IMR-90 (cell line): Measurements from ENCODE around the gene EHBP1. TPM values are rescaled to one million over a fixed set of nuclear protein-coding genes. Genes with fewer than 3 reads are reported as not detected.

Experiments
- ATAC-seq: fragments of 200-7000 bp; cut with Tn5 transposase; 2 replicates; pipeline ENCODE4 v1.9.1; 2020; ENCODE audit warnings: low read depth, mild to moderate bottlenecking, moderate library complexity
- BruUV-seq: library from RNA; stranded (reverse); fragments of 400-500 nt; replicated peaks from 2 replicates; lab custom pipeline; 2021; lab: Mats Ljungman, UMichigan
- CTCF ChIA-PET: fragments of 300-600 bp; formaldehyde crosslinking; extraction: SDS; loops from one replicate; lab custom pipeline; 2021; ENCODE audit warnings: antibody characterized with exemption; lab: Yijun Ruan, JAX
- POLR2A ChIA-PET: fragments of 300-600 bp; sonication (Branson Sonifier 250); formaldehyde crosslinking; loops from one replicate; lab custom pipeline; 2022; ENCODE audit warnings: antibody characterized with exemption; ENCODE audit not compliant: unreplicated experiment; lab: Charles Lee
- DNase-seq: peaks from one replicate; pipeline ENCODE4 v3.0.0; 2013
- H2AFZ ChIP-seq: replicated peaks from 2 replicates; pipeline ENCODE3; 2013; ENCODE audit warnings: low read length, mild to moderate bottlenecking; ENCODE audit not compliant: poor library complexity
- H2AK5ac ChIP-seq: 2 replicates; pipeline ENCODE4 v1.6.1; 2013; ENCODE audit warnings: low read depth, low read length, inconsistent platforms
- H2AK9ac ChIP-seq: replicated peaks from 2 replicates; pipeline ENCODE3; 2013; ENCODE audit warnings: mild to moderate bottlenecking, low read depth, low read length, moderate library complexity; ENCODE audit not compliant: poor library complexity
- H2BK120ac ChIP-seq: 2 replicates; pipeline ENCODE4 v1.6.1; 2013; ENCODE audit warnings: low read depth, low read length, inconsistent platforms
- H2BK15ac ChIP-seq: 3 replicates; pipeline ENCODE4 v1.6.1; 2013; ENCODE audit warnings: low read depth, low read length, inconsistent platforms
- H2BK20ac ChIP-seq: 2 replicates; pipeline ENCODE4 v1.6.1; 2013; ENCODE audit warnings: low read depth, mild to moderate bottlenecking, inconsistent platforms, low read length, moderate library complexity
- H2BK5ac ChIP-seq: 2 replicates; pipeline ENCODE4 v1.6.1; 2013; ENCODE audit warnings: mild to moderate bottlenecking, low read depth, low read length, inconsistent platforms; ENCODE audit not compliant: poor library complexity, severe bottlenecking
- H3K14ac ChIP-seq: replicated peaks from 2 replicates; pipeline ENCODE4 v1.6.1; 2013; ENCODE audit warnings: low read depth, low read length, inconsistent platforms
- H3K18ac ChIP-seq: 2 replicates; pipeline ENCODE4 v1.6.1; 2013; ENCODE audit warnings: low read depth, low read length, control low read depth
- H3K23ac ChIP-seq: 2 replicates; pipeline ENCODE4 v1.6.1; 2013; ENCODE audit warnings: low read depth, low read length, inconsistent platforms
- H3K27ac ChIP-seq: 2 replicates; pipeline ENCODE4 v1.5.1; 2013; ENCODE audit warnings: mild to moderate bottlenecking, control low read depth, low read length; ENCODE audit not compliant: insufficient read depth
- H3K27me3 ChIP-seq: 2 replicates; pipeline ENCODE4 v1.6.1; 2013; ENCODE audit warnings: low read length; ENCODE audit not compliant: control insufficient read depth, insufficient read depth
- H3K36me3 ChIP-seq: 2 replicates; pipeline ENCODE4 v1.6.1; 2013; ENCODE audit warnings: low read length, mixed read lengths; ENCODE audit not compliant: control insufficient read depth, insufficient read depth
- H3K4ac ChIP-seq: 2 replicates; pipeline ENCODE4 v1.6.1; 2013; ENCODE audit warnings: low read depth, low read length, inconsistent platforms
- H3K4me1 ChIP-seq: 2 replicates; pipeline ENCODE4 v1.6.1; 2013; ENCODE audit warnings: low read length, mixed read lengths; ENCODE audit not compliant: control insufficient read depth, insufficient read depth
- H3K4me2 ChIP-seq: 2 replicates; pipeline ENCODE4 v1.6.1; 2013; ENCODE audit warnings: low read depth, mild to moderate bottlenecking, control low read depth, low read length, moderate library complexity
- H3K4me3 ChIP-seq: 2 replicates; pipeline ENCODE4 v1.5.1; 2013; ENCODE audit warnings: low read depth, mild to moderate bottlenecking, control low read depth, low read length, moderate library complexity; ENCODE audit not compliant: insufficient read depth
- H3K56ac ChIP-seq: 2 replicates; pipeline ENCODE4 v1.6.1; 2013; ENCODE audit warnings: low read length, inconsistent platforms; ENCODE audit not compliant: insufficient read depth; ENCODE audit errors: extremely low read depth
- H3K79me1 ChIP-seq, 2 experiments: 2 replicates each; pipeline ENCODE4 v1.6.1; 2013; ENCODE audit warnings: low read length in 2 of 2, inconsistent platforms in 1 of 2, low read depth in 1 of 2
- H3K9ac ChIP-seq: 2 replicates; pipeline ENCODE4 v1.6.1; 2013; ENCODE audit warnings: low read depth, low read length, control low read depth
- H3K9me1 ChIP-seq: 2 replicates; pipeline ENCODE4 v1.6.1; 2013; ENCODE audit warnings: low read length, inconsistent platforms; ENCODE audit not compliant: insufficient read depth
- H3K9me3 ChIP-seq: 2 replicates; pipeline ENCODE4 v1.6.1; 2013; ENCODE audit warnings: low read length; ENCODE audit not compliant: control insufficient read depth, insufficient read depth
- H4K20me1 ChIP-seq: 2 replicates; pipeline ENCODE4 v1.6.1; 2013; ENCODE audit warnings: low read length, inconsistent platforms; ENCODE audit not compliant: insufficient read depth
- H4K5ac ChIP-seq: 2 replicates; pipeline ENCODE4 v1.6.1; 2013; ENCODE audit warnings: mild to moderate bottlenecking, low read depth, low read length, control low read depth
- H4K8ac ChIP-seq, 2 experiments: 2 replicates each; pipeline ENCODE4 v1.6.1; 2013; ENCODE audit warnings: low read depth in 2 of 2, low read length in 2 of 2, control low read depth in 1 of 2, inconsistent platforms in 1 of 2
- H4K91ac ChIP-seq: 2 replicates; pipeline ENCODE4 v1.6.1; 2013; ENCODE audit warnings: low read depth, low read length, inconsistent platforms; ENCODE audit not compliant: insufficient read depth
- BHLHE40 ChIP-seq: fragments of 150-350 bp; IDR thresholded peaks from 2 replicates; pipeline ENCODE4 v1.6.1; 2016; ENCODE audit warnings: mild to moderate bottlenecking, low read depth, low read length
- CEBPB ChIP-seq: IDR thresholded peaks from 2 replicates; pipeline ENCODE4 v1.6.1; 2012; ENCODE audit warnings: low read depth, low read length, improper control_type of control experiment
- CHD1 ChIP-seq: IDR thresholded peaks from 2 replicates; pipeline ENCODE4 v1.6.1; 2012; ENCODE audit warnings: low read depth, low read length, improper control_type of control experiment
- CTCF ChIP-seq: conservative IDR thresholded peaks from 2 replicates; pipeline ENCODE4 v1.5.1; 2012; ENCODE audit warnings: mild to moderate bottlenecking, low read depth, low read length, improper control_type of control experiment
- MXI1 ChIP-seq: IDR thresholded peaks from 2 replicates; pipeline ENCODE4 v1.6.1; 2012; ENCODE audit warnings: low read depth, mild to moderate bottlenecking, low read length, moderate library complexity, borderline replicate concordance
- NFE2L2 ChIP-seq: fragments of 150-350 bp; IDR thresholded peaks from 2 replicates; pipeline ENCODE4 v1.6.1; 2016; ENCODE audit warnings: low read depth, mild to moderate bottlenecking, low read length
- RCOR1 ChIP-seq: IDR thresholded peaks from 2 replicates; pipeline ENCODE4 v1.6.1; 2012; ENCODE audit warnings: mild to moderate bottlenecking, low read length, improper control_type of control experiment; ENCODE audit not compliant: insufficient replicate concordance
- RFX5 ChIP-seq: IDR thresholded peaks from 2 replicates; pipeline ENCODE4 v1.8.0; 2012; ENCODE audit warnings: low read depth, mild to moderate bottlenecking, low read length, moderate library complexity
- WGBS, 2 experiments: methylation state at CpG; one replicate each; pipeline versions ENCODE4 v1.1.5 to v1.1.7; 2013; ENCODE audit warnings: missing lambda C conversion rate in 2 of 2; ENCODE audit not compliant: insufficient read length in 1 of 2; ENCODE audit errors: extremely low coverage in 2 of 2; 5-methylcytosine and 5-hydroxymethylcytosine counted together
- dilution Hi-C: fragments of 300-500 bp; cut with HindIII; formaldehyde crosslinking; loops from one replicate; pipeline ENCODE4 v1.14.3; 2018; ENCODE audit warnings: low sequenced_read_pairs; ENCODE audit not compliant: unreplicated experiment
- in situ Hi-C: fragments of 300-500 bp; cut with MboI; formaldehyde crosslinking; loops from 3 replicates; pipeline ENCODE4 v1.14.3; 2019; ENCODE audit warnings: low sequenced_read_pairs, inconsistent platforms, mixed read lengths
- intact Hi-C: fragments of 100-400 bp; cut with micrococcal nuclease; formaldehyde crosslinking; loops from 2 replicates; pipeline ENCODE4 v1.10.0; 2022
- polyA plus RNA-seq, 3 experiments: library from polyadenylated mRNA; depleted of rRNA; stranded (reverse); fragments of >200 nt; gene quantifications; 2 replicates each; pipeline ENCODE4 v1.2.3, GENCODE V29; 2012; ENCODE audit warnings: low replicate concordance in 1 of 3
- total RNA-seq: library from RNA; depleted of rRNA; stranded (reverse); fragments of >200 nt; gene quantifications from 2 replicates; pipeline ENCODE4 v1.2.3, GENCODE V29; 2012
- TF ChIP-seq, protein P1 (sequence below): fragments of 150-350 bp; IDR thresholded peaks from 2 replicates; pipeline ENCODE4 v1.6.1; 2017; ENCODE audit warnings: mild to moderate bottlenecking, antibody characterized with exemption, low read length, low read depth

The EHBP1 gene
- total and polyA plus RNA-seq, 2 of the 4 experiments (the other 2 are of a cell fraction) = 28.3 to 44.4 TPM

DNA sequence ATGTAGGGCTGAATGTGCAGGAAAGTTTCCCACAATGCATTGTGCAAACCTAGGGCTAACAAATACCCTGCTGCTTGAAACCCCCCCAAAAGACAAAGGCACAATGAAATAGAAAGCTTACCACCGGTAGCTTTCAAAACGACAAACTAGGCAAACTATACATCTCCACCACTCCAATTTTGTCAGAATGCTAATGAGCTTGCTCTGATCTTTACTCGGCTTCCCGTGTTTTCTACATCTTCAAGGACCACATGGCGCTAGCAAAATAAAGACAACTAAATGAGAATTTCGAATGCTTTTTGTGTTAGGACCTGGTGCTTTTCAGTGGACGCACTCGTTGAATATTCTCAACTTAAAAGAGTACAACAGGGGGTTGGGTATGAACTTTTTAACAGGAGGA lies 307.9 kb downstream of the EHBP1 start:
- Histone ChIP-seq H4K5ac (no peak overlapping the region), H3K18ac (no peak overlapping the region), H2AK5ac (no peak overlapping the region), H2BK5ac (no peak overlapping the region), H3K14ac (no peak overlapping the region), H3K23ac (no peak overlapping the region), H3K4me1 (peaks cover 3% of the 10 kb centered on the region), H3K4me3 (no peak overlapping the region), H3K56ac (no peak overlapping the region), H3K27me3 (no peaks in the 10 kb centered on the region), H3K9me1 (no peaks in the 10 kb centered on the region), H3K9me3 (no peaks in the 10 kb centered on the region), H3K36me3 (peaks cover 6% of the 10 kb centered on the region; the same call in 1 of the 2 replicates), H3K4ac (no peak overlapping the region), H3K27ac (no peak overlapping the region), H4K91ac (no peak overlapping the region), H3K4me2 (no peak overlapping the region), H2BK15ac (no peak overlapping the region), H2AK9ac (no peak overlapping the region), H2AFZ (no peak overlapping the region), H4K20me1 (no peaks in the 10 kb centered on the region), H3K9ac (no peak overlapping the region), H4K8ac (no peak overlapping the region), H2BK120ac (no peak overlapping the region), H2BK20ac (no peak overlapping the region), H3K79me1 (no peaks in the 10 kb centered on the region)
- TF ChIP-seq RCOR1 = no peak
- TF ChIP-seq MXI1 = no peak
- no peak for TF ChIP-seq BHLHE40
- no peak for TF ChIP-seq RFX5
- TF ChIP-seq CEBPB = no peak
- no peak for TF ChIP-seq NFE2L2
- no peak for TF ChIP-seq CTCF
- TF ChIP-seq, protein P1, sequence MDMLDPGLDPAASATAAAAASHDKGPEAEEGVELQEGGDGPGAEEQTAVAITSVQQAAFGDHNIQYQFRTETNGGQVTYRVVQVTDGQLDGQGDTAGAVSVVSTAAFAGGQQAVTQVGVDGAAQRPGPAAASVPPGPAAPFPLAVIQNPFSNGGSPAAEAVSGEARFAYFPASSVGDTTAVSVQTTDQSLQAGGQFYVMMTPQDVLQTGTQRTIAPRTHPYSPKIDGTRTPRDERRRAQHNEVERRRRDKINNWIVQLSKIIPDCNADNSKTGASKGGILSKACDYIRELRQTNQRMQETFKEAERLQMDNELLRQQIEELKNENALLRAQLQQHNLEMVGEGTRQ = no peak
- no peak for TF ChIP-seq CHD1
- ATAC-seq = no peak
- dilution Hi-C loops = no loop called here
- POLR2A ChIA-PET = no interaction called here
- CTCF ChIA-PET = no interaction called here
- no peak for DNase-seq
- in situ Hi-C loops = no loop called here
- intact Hi-C loops = no loop called here
- BruUV-seq = no TSS peak
- WGBS, 2 experiments = no CpG with 5 or more reads among the region's 8 CpGs
